Neural progenitor cell (in vitro differentiated cells): ENCODE data around the gene CD300LF.

Experiments used
- CTCF ChIP-seq: fragments of 200-600 bp; sonication (generic); IDR thresholded peaks from 2 replicates; pipeline ENCODE4 v1.5.1; 2017; ENCODE audit warnings: antibody characterized with exemption, mild to moderate bottlenecking
- EZH2phosphoT487 ChIP-seq: fragments of 200-600 bp; sonication (generic); IDR thresholded peaks from 2 replicates; pipeline ENCODE4 v1.6.1; 2017; ENCODE audit warnings: antibody characterized with exemption

- TF ChIP-seq CTCF (no peak), EZH2phosphoT487 (no peak)
Observed at GRCh38 chr17:74649909-74650308, 62.8 kb downstream of the CD300LF start.
